HEK293 (cell line): Measurements from ENCODE around the gene CNPY4.

ENCODE experiments used
- CTCF ChIA-PET: fragments of 350-600 bp; formaldehyde crosslinking; extraction: SDS; loops from one replicate; lab custom pipeline; 2021; ENCODE audit warnings: antibody characterized with exemption; lab: Yijun Ruan, JAX
- POLR2A ChIA-PET: fragments of 300-600 bp; formaldehyde crosslinking; extraction: SDS; loops from one replicate; lab custom pipeline; 2020; ENCODE audit warnings: antibody characterized with exemption, inconsistent platforms; lab: Yijun Ruan, JAX
- H3K27ac ChIP-seq: fragments of 200-500 bp; sonication (Bioruptor generic); 2 replicates; pipeline ENCODE4 v1.5.1; 2014; ENCODE audit warnings: low read depth, low read length, control low read depth, inconsistent platforms; ENCODE audit errors: extremely low read depth
- H3K36me3 ChIP-seq, 2 experiments: fragments of 200-500 bp in 1 of 2; sonication (Bioruptor generic) in 1 of 2; 1 replicate in 1 of 2; 2 replicates in 1 of 2; pipeline ENCODE4 v1.5.1; 2014 to 2017; ENCODE audit warnings: inconsistent platforms in 2 of 2, low read length in 2 of 2; ENCODE audit not compliant: control insufficient read depth in 2 of 2, insufficient read depth in 1 of 2
- H3K4me1 ChIP-seq: fragments of 200-500 bp; sonication (Bioruptor generic); 2 replicates; pipeline ENCODE4 v1.5.1; 2014; ENCODE audit warnings: mild to moderate bottlenecking, low read length, inconsistent platforms; ENCODE audit not compliant: control insufficient read depth, insufficient read depth
- H3K4me3 ChIP-seq: 2 replicates; pipeline ENCODE4 v1.5.1; 2011; ENCODE audit warnings: low read depth, mild to moderate bottlenecking, control low read depth, low read length, moderate library complexity
- H3K9me3 ChIP-seq: fragments of 200-500 bp; sonication (Bioruptor generic); 2 replicates; pipeline ENCODE4 v1.5.1; 2014; ENCODE audit warnings: low read depth, low read length, inconsistent platforms; ENCODE audit not compliant: control insufficient read depth, insufficient read depth
- BCL11A ChIP-seq: fragments of 450-650 bp; formaldehyde crosslinking; IDR thresholded peaks from 2 replicates; pipeline ENCODE4 v1.5.1; 2016; ENCODE audit warnings: low read depth, missing biosample characterization, missing genetic modification characterization
- EGR2 ChIP-seq: fragments of 450-650 bp; formaldehyde crosslinking; IDR thresholded peaks from 2 replicates; pipeline ENCODE4 v1.5.1; 2016; ENCODE audit warnings: low read depth, missing biosample characterization, missing genetic modification characterization
- GLI4 ChIP-seq: fragments of 450-650 bp; formaldehyde crosslinking; IDR thresholded peaks from 2 replicates; pipeline ENCODE4 v1.5.1; 2016; ENCODE audit warnings: missing biosample characterization, missing genetic modification characterization
- GLIS2 ChIP-seq: fragments of 450-650 bp; formaldehyde crosslinking; IDR thresholded peaks from 2 replicates; pipeline ENCODE4 v1.5.1; 2016; ENCODE audit warnings: missing biosample characterization, missing genetic modification characterization
- IKZF3 ChIP-seq: fragments of 450-650 bp; IDR thresholded peaks from 2 replicates; pipeline ENCODE4 v1.5.0; 2018; ENCODE audit warnings: missing biosample characterization, mild to moderate bottlenecking, missing genetic modification characterization, moderate library complexity
- PRDM10 ChIP-seq: fragments of 450-650 bp; formaldehyde crosslinking; IDR thresholded peaks from 2 replicates; pipeline ENCODE4 v1.5.1; 2016; ENCODE audit warnings: missing biosample characterization, missing genetic modification characterization
- PRDM4 ChIP-seq: fragments of 450-650 bp; formaldehyde crosslinking; IDR thresholded peaks from 2 replicates; pipeline ENCODE4 v1.5.1; 2017; ENCODE audit warnings: missing biosample characterization, missing genetic modification characterization
- REPIN1 ChIP-seq: fragments of 450-650 bp; formaldehyde crosslinking; IDR thresholded peaks from 2 replicates; pipeline ENCODE4 v1.5.1; 2017; ENCODE audit warnings: missing biosample characterization, missing genetic modification characterization, low read depth
- SCRT1 ChIP-seq: fragments of 450-650 bp; formaldehyde crosslinking; IDR thresholded peaks from 2 replicates; pipeline ENCODE4 v1.5.1; 2016; ENCODE audit warnings: missing biosample characterization, missing genetic modification characterization, borderline replicate concordance
- ZBTB17 ChIP-seq: fragments of 450-650 bp; formaldehyde crosslinking; IDR thresholded peaks from 2 replicates; pipeline ENCODE4 v1.5.1; 2016; ENCODE audit warnings: missing biosample characterization, missing genetic modification characterization
- ZBTB6 ChIP-seq: fragments of 450-650 bp; formaldehyde crosslinking; IDR thresholded peaks from 2 replicates; pipeline ENCODE4 v1.5.1; 2017; ENCODE audit warnings: missing biosample characterization, missing genetic modification characterization
- ZBTB7A ChIP-seq: fragments of 450-650 bp; formaldehyde crosslinking; IDR thresholded peaks from 2 replicates; pipeline ENCODE4 v1.5.1; 2016; ENCODE audit warnings: low read depth, missing biosample characterization, missing genetic modification characterization
- ZNF10 ChIP-seq: fragments of 450-650 bp; formaldehyde crosslinking; IDR thresholded peaks from 2 replicates; pipeline ENCODE4 v1.5.1; 2017; ENCODE audit warnings: missing biosample characterization, missing genetic modification characterization
- ZNF174 ChIP-seq: fragments of 450-650 bp; formaldehyde crosslinking; IDR thresholded peaks from 2 replicates; pipeline ENCODE4 v1.5.0; 2017; ENCODE audit warnings: missing biosample characterization, mild to moderate bottlenecking, missing genetic modification characterization
- ZNF202 ChIP-seq: fragments of 450-650 bp; formaldehyde crosslinking; IDR thresholded peaks from 2 replicates; pipeline ENCODE4 v1.5.1; 2016; ENCODE audit warnings: missing biosample characterization, missing genetic modification characterization, borderline replicate concordance
- ZNF341 ChIP-seq: fragments of 450-650 bp; formaldehyde crosslinking; IDR thresholded peaks from 2 replicates; pipeline ENCODE4; 2016; ENCODE audit warnings: low read depth, missing biosample characterization, missing genetic modification characterization
- ZNF394 ChIP-seq: fragments of 450-650 bp; formaldehyde crosslinking; IDR thresholded peaks from 2 replicates; pipeline ENCODE4 v1.5.1; 2016; ENCODE audit warnings: missing biosample characterization, missing genetic modification characterization, mild to moderate bottlenecking, moderate library complexity, borderline replicate concordance
- ZNF510 ChIP-seq: fragments of 450-650 bp; formaldehyde crosslinking; IDR thresholded peaks from 2 replicates; pipeline ENCODE4 v1.5.1; 2018; ENCODE audit warnings: mild to moderate bottlenecking, missing genetic modification characterization, missing biosample characterization; ENCODE audit not compliant: insufficient replicate concordance
- ZNF529 ChIP-seq: fragments of 450-650 bp; formaldehyde crosslinking; IDR thresholded peaks from 2 replicates; pipeline ENCODE4 v1.5.1; 2017; ENCODE audit warnings: missing genetic modification characterization, missing biosample characterization; ENCODE audit not compliant: insufficient replicate concordance
- ZNF585B ChIP-seq: fragments of 450-650 bp; formaldehyde crosslinking; IDR thresholded peaks from 2 replicates; pipeline ENCODE4 v1.5.1; 2016; ENCODE audit warnings: missing biosample characterization, missing genetic modification characterization
- ZNF600 ChIP-seq: fragments of 450-650 bp; formaldehyde crosslinking; IDR thresholded peaks from 2 replicates; pipeline ENCODE4 v1.5.1; 2016; ENCODE audit warnings: missing biosample characterization, missing genetic modification characterization
- ZNF639 ChIP-seq: fragments of 450-650 bp; formaldehyde crosslinking; IDR thresholded peaks from 2 replicates; pipeline ENCODE4 v1.5.1; 2016; ENCODE audit warnings: missing biosample characterization, missing genetic modification characterization
- ZNF768 ChIP-seq: fragments of 450-650 bp; formaldehyde crosslinking; IDR thresholded peaks from 2 replicates; pipeline ENCODE4 v1.5.1; 2018; ENCODE audit warnings: missing biosample characterization, mild to moderate bottlenecking, missing genetic modification characterization

The CNPY4 gene

GRCh38 chr7:100120733-100121036 is 1.3 kb downstream of the CNPY4 start:
- ChIA-PET CTCF (interaction anchor here (1.0 to 1.1 kb wide), 2 partner anchors 10 to 97 kb away, joined by 3 to 4 read pairs; no protein-coding TSS in a partner anchor), POLR2A (interaction anchor here (0.7 to 8.4 kb wide), 3 partner anchors 12 to 28 kb away, joined by 3 to 81 read pairs (median 3); partner anchors contain the start of genes AP4M1, LAMTOR4 and MCM7)
- peak overlapping the region; percentile 87 for H3K27ac ChIP-seq
- no peaks in the 10 kb centered on the region for H3K9me3 ChIP-seq
- H3K4me1 ChIP-seq = peaks cover 3% of the 10 kb centered on the region; the same call in 1 of the 2 replicates
- peak overlapping the region; percentile 90 for H3K4me3 ChIP-seq
- H3K36me3 ChIP-seq = peaks cover 0 to 13% of the 10 kb centered on the region in 2 experiments; a peak in 2 of 3 replicates
- TF ChIP-seq ZNF394 (tag by site-specific recombination) = no peak
- no peak for TF ChIP-seq ZNF639 (tag by site-specific recombination)
- TF ChIP-seq ZBTB7A = no peak
- no peak for TF ChIP-seq SCRT1 (tag by site-specific recombination)
- no peak for TF ChIP-seq BCL11A (tag by site-specific recombination)

- Histone ChIP-seq H3K36me3 (peaks cover 0 to 13% of the 10 kb centered on the region in 2 experiments; a peak in 2 of 3 replicates), H3K4me3 (no peak overlapping the region)
- CTCF ChIA-PET = interaction anchor here (0.6 to 0.7 kb wide), 3 partner anchors 22 to 334 kb away, joined by 3 read pairs; no protein-coding TSS in a partner anchor
- no peak for TF ChIP-seq REPIN1
- TF ChIP-seq PRDM4 (tag by site-specific recombination) = no peak
- TF ChIP-seq ZNF510 (tag by site-specific recombination) = no peak
- TF ChIP-seq IKZF3 (tag by site-specific recombination) = 0 out of 2 replicates have a peak, but pooled peaks have one; percentile 36
- TF ChIP-seq ZNF341 (tag by site-specific recombination) = peak; percentile 69
- TF ChIP-seq GLI4 (tag by site-specific recombination) = no peak
- TF ChIP-seq GLIS2 = no peak
- TF ChIP-seq ZNF600 (tag by site-specific recombination) = peak; percentile 98
- no peak for TF ChIP-seq ZNF529
- peak; percentile 54 for TF ChIP-seq ZBTB17 (tag by site-specific recombination)
- TF ChIP-seq ZBTB6 (tag by site-specific recombination) = peak; percentile 73
- TF ChIP-seq, all 188 proteins: peak for 5
- no peak overlapping the region for H3K27ac ChIP-seq
- POLR2A ChIA-PET = interaction anchor here (0.6 to 8.4 kb wide), 2 partner anchors 13 to 21 kb away, joined by 4 to 81 read pairs; partner anchors contain the start of genes AP4M1 and MCM7
- H3K9me3 ChIP-seq = no peaks in the 10 kb centered on the region
- H3K4me1 ChIP-seq = peaks cover 3% of the 10 kb centered on the region
These were observed 2.6 kb downstream of the CNPY4 start for GRCh38 chr7:100122067-100122466.

- Histone ChIP-seq H3K36me3 (peaks cover 0 to 13% of the 10 kb centered on the region in 2 experiments; a peak in 2 of 3 replicates), H3K4me3 (no peak overlapping the region), H3K4me1 (peaks cover 3% of the 10 kb centered on the region), H3K9me3 (no peaks in the 10 kb centered on the region), H3K27ac (no peak overlapping the region)
- ChIA-PET POLR2A (interaction anchor here (0.6 to 8.4 kb wide), 2 partner anchors 14 to 21 kb away, joined by 4 to 81 read pairs; partner anchors contain the start of genes AP4M1 and MCM7), CTCF (interaction anchor here (0.5 to 1.1 kb wide), 5 partner anchors 32 to 333 kb away, joined by 3 to 5 read pairs (median 3); no protein-coding TSS in a partner anchor)
- TF ChIP-seq ZNF768 (tag by site-specific recombination) (no peak), REPIN1 (no peak), ZNF202 (tag by site-specific recombination) (no peak), ZNF10 (tag by site-specific recombination) (no peak), EGR2 (tag by site-specific recombination) (no peak), PRDM10 (no peak), ZNF174 (tag by site-specific recombination) (no peak), ZNF585B (tag by site-specific recombination) (no peak)
These were observed 3.1 kb downstream of the CNPY4 start for GRCh38 chr7:100122568-100122967.
